HepG2 (cell line): ENCODE measurements around the gene SYNGR4. TPM values are rescaled to one million over a fixed set of nuclear protein-coding genes. Genes with fewer than 3 reads are reported as not detected.

ENCODE experiments used
- AGO1 ChIP-seq: fragments of 200-400 bp; formaldehyde crosslinking; IDR thresholded peaks from 2 replicates; pipeline ENCODE4 v1.6.1; 2017; ENCODE audit warnings: mild to moderate bottlenecking, low read depth, low read length, moderate library complexity; ENCODE audit not compliant: poor library complexity, severe bottlenecking
- AKAP8 ChIP-seq: sonication (generic); formaldehyde crosslinking; IDR thresholded peaks from 2 replicates; pipeline ENCODE4 v1.5.1; 2020; ENCODE audit warnings: mild to moderate bottlenecking, missing genetic modification reagents
- BCL6 ChIP-seq: IDR thresholded peaks from 2 replicates; pipeline ENCODE4 v1.6.1; 2016; ENCODE audit warnings: missing genetic modification reagents, missing compliant biosample characterization
- BORCS8-MEF2B ChIP-seq: sonication (generic); formaldehyde crosslinking; IDR thresholded peaks from 2 replicates; pipeline ENCODE4 v1.8.0; 2022; ENCODE audit warnings: mild to moderate bottlenecking, missing genetic modification reagents
- BRF2 ChIP-seq: sonication (generic); formaldehyde crosslinking; IDR thresholded peaks from 2 replicates; pipeline ENCODE4 v1.8.1; 2022; ENCODE audit warnings: mild to moderate bottlenecking, missing genetic modification reagents
- CCAR2 ChIP-seq: fragments of 200-400 bp; formaldehyde crosslinking; optimal IDR thresholded peaks from 2 replicates; pipeline ENCODE3; 2018; ENCODE audit warnings: low read depth, mild to moderate bottlenecking, low read length, moderate library complexity
- DMAP1 ChIP-seq: IDR thresholded peaks from 2 replicates; pipeline ENCODE4 v1.6.1; 2016
- FOXO1 ChIP-seq: sonication (generic); formaldehyde crosslinking; IDR thresholded peaks from 2 replicates; pipeline ENCODE4 v1.4.0; 2020; ENCODE audit warnings: missing genetic modification reagents
- GATAD2A ChIP-seq: IDR thresholded peaks from 2 replicates; pipeline ENCODE4 v1.6.1; 2016
- HIC2 ChIP-seq: sonication (generic); formaldehyde crosslinking; IDR thresholded peaks from 2 replicates; pipeline ENCODE4 v1.9.0; 2022; ENCODE audit warnings: low read depth, missing genetic modification reagents
- HINFP ChIP-seq: sonication (generic); formaldehyde crosslinking; IDR thresholded peaks from 2 replicates; pipeline ENCODE4 v1.4.0; 2020; ENCODE audit warnings: low read depth, mild to moderate bottlenecking, missing genetic modification reagents
- HMG20A ChIP-seq: IDR thresholded peaks from 2 replicates; pipeline ENCODE4 v1.6.1; 2016; ENCODE audit warnings: borderline replicate concordance
- MAFF ChIP-seq: IDR thresholded peaks from 2 replicates; pipeline ENCODE4 v1.6.1; 2011; ENCODE audit warnings: low read depth, low read length, improper control_type of control experiment
- MBNL3 ChIP-seq: fragments of 250-450 bp; sonication (Bioruptor Pico); conservative IDR thresholded peaks from 2 replicates; pipeline ENCODE4 v1.8.0; 2022; ENCODE audit warnings: mild to moderate bottlenecking, inconsistent platforms
- MZF1 ChIP-seq: sonication (generic); formaldehyde crosslinking; IDR thresholded peaks from 2 replicates; pipeline ENCODE4 v1.8.1; 2023; ENCODE audit warnings: mild to moderate bottlenecking, missing genetic modification reagents, borderline replicate concordance
- RBM39 ChIP-seq: fragments of 200-400 bp; formaldehyde crosslinking; IDR thresholded peaks from one replicate; pipeline ENCODE4 v1.6.1; 2018; ENCODE audit warnings: antibody characterized with exemption, mild to moderate bottlenecking, low read depth, low read length; ENCODE audit not compliant: poor library complexity, severe bottlenecking
- RELA ChIP-seq: sonication (generic); formaldehyde crosslinking; IDR thresholded peaks from 2 replicates; pipeline ENCODE4 v1.4.0; 2020; ENCODE audit warnings: missing genetic modification reagents
- REXO4 ChIP-seq: sonication (generic); formaldehyde crosslinking; IDR thresholded peaks from 2 replicates; pipeline ENCODE4 v1.8.0; 2022; ENCODE audit warnings: missing genetic modification reagents, mild to moderate bottlenecking, borderline replicate concordance
- TP53 ChIP-seq: sonication (generic); formaldehyde crosslinking; conservative IDR thresholded peaks from 2 replicates; pipeline ENCODE4 v1.4.0; 2020; ENCODE audit warnings: missing genetic modification reagents
- U2AF1 ChIP-seq: fragments of 200-400 bp; formaldehyde crosslinking; optimal IDR thresholded peaks from 2 replicates; pipeline ENCODE3; 2017; ENCODE audit warnings: mild to moderate bottlenecking, low read depth, low read length
- ZBTB21 ChIP-seq: sonication (generic); formaldehyde crosslinking; IDR thresholded peaks from 2 replicates; pipeline ENCODE4 v1.4.0; 2020; ENCODE audit warnings: missing genetic modification reagents
- ZNF816 ChIP-seq: sonication (generic); formaldehyde crosslinking; IDR thresholded peaks from 2 replicates; pipeline ENCODE4 v1.8.0; 2022; ENCODE audit warnings: missing genetic modification reagents, mild to moderate bottlenecking, borderline replicate concordance
- ZNF839 ChIP-seq: sonication (generic); formaldehyde crosslinking; IDR thresholded peaks from 2 replicates; pipeline ENCODE4 v1.4.0; 2020; ENCODE audit warnings: missing genetic modification reagents, mild to moderate bottlenecking, borderline replicate concordance
- polyA plus RNA-seq, 8 experiments: library from polyadenylated mRNA; depleted of rRNA in 3 of 8; stranded (reverse) in 7 of 8; unstranded in 1 of 8; fragments of >200 nt; fragmentation: Illumina TruSeq in 4 of 8; extraction: Trizol in 4 of 8; gene quantifications; 2 replicates each; pipeline versions ENCODE4 v1.2.1 to v1.2.3, GENCODE V29; 2011 to 2016; ENCODE audit warnings: low read depth in 4 of 8, missing spikeins in 1 of 8, mixed read lengths in 1 of 8; ENCODE audit not compliant: insufficient read depth in 1 of 8
- total RNA-seq, 5 experiments: library from RNA; depleted of rRNA; stranded (reverse); fragments of >200 nt; fragmentation: Illumina TruSeq; extraction: Trizol; gene quantifications; 2 replicates each; pipeline ENCODE4 v1.2.3, GENCODE V29; 2016; ENCODE audit warnings: low read depth in 1 of 5
- TF ChIP-seq, protein P1 (sequence below): IDR thresholded peaks from 2 replicates; pipeline ENCODE4 v1.6.1; 2016; ENCODE audit warnings: missing compliant biosample characterization, missing genetic modification reagents, borderline replicate concordance
- TF ChIP-seq, protein P2 (sequence below): sonication (generic); formaldehyde crosslinking; IDR thresholded peaks from 2 replicates; pipeline ENCODE4 v1.8.1; 2023; ENCODE audit warnings: mild to moderate bottlenecking, moderate library complexity, missing genetic modification reagents

Gene SYNGR4
- total and polyA plus RNA-seq, 2 of the 13 experiments (the other 11 are each of a cell fraction or from before 2014, with no cell fraction given) = not detected

- peak; percentile 88; the same call in 1 of the 2 replicates for TF ChIP-seq HIC2 (CRISPR knock-in tag)
- TF ChIP-seq ZBTB21 (CRISPR knock-in tag) = no peak
- TF ChIP-seq DMAP1 (CRISPR knock-in tag) = no peak
- TF ChIP-seq RELA (CRISPR knock-in tag) = no peak
- TF ChIP-seq ZNF816 (CRISPR knock-in tag) = peak; percentile 72; the same call in 1 of the 2 replicates
- TF ChIP-seq HINFP (CRISPR knock-in tag) = no peak
- no peak for TF ChIP-seq CCAR2
- no peak for TF ChIP-seq MZF1
- peak; percentile 25; the same call in 1 of the 2 replicates for TF ChIP-seq AKAP8
- TF ChIP-seq FOXO1 (CRISPR knock-in tag) = peak; percentile 93
- no peak for TF ChIP-seq BRF2 (CRISPR knock-in tag)
- no peak for TF ChIP-seq REXO4 (CRISPR knock-in tag)
- TF ChIP-seq RBM39 = no peak
- no peak for TF ChIP-seq U2AF1
- peak; percentile 95 for TF ChIP-seq HMG20A
- peak; percentile 90 for TF ChIP-seq GATAD2A (CRISPR knock-in tag)
- no peak for TF ChIP-seq MBNL3 (CRISPR knock-in tag)
- TF ChIP-seq AGO1 = no peak
- no peak for TF ChIP-seq BORCS8-MEF2B (CRISPR knock-in tag)
- TF ChIP-seq MAFF = peak; percentile 95
- TF ChIP-seq, protein P1, sequence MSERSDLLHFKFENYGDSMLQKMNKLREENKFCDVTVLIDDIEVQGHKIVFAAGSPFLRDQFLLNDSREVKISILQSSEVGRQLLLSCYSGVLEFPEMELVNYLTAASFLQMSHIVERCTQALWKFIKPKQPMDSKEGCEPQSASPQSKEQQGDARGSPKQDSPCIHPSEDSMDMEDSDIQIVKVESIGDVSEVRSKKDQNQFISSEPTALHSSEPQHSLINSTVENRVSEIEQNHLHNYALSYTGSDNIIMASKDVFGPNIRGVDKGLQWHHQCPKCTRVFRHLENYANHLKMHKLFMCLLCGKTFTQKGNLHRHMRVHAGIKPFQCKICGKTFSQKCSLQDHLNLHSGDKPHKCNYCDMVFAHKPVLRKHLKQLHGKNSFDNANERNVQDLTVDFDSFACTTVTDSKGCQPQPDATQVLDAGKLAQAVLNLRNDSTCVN (CRISPR knock-in tag) = peak; percentile 29; the same call in 1 of the 2 replicates
- TF ChIP-seq BCL6 (CRISPR knock-in tag) = peak; percentile 70
- peak; percentile 58 for TF ChIP-seq TP53
- TF ChIP-seq ZNF839 (CRISPR knock-in tag) = no peak
- TF ChIP-seq, protein P2, sequence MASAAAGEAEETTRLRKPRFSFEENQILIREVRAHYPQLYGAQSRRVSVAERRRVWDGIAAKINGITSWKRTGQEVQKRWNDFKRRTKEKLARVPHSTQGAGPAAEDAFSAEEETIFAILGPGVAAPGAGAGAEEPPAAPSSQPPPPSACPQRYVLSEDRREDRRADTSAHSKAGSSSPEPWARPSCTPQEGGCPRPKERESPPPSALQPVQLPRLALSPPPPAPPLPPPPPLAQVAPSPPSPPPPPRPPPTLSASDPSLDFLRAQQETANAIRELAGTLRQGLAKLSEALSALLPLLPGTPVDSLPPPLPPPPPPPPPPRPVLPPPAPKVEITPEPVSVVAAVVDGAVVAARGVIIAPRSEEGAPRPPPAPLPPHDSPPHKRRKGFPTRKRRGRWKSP (CRISPR knock-in tag) = peak; percentile 72; the same call in 1 of the 2 replicates
Observed at GRCh38 chr19:48354332-48354992, 9.7 kb upstream of the SYNGR4 start (continued).
